Measurements from ENCODE around the gene GATD1. TPM values are rescaled to one million over a fixed set of nuclear protein-coding genes. Genes with fewer than 3 reads are reported as not detected.

The GATD1 gene
- total and polyA plus RNA-seq, 2 experiments from 2014 or later, result 39.3 to 51.0 TPM

DNA sequence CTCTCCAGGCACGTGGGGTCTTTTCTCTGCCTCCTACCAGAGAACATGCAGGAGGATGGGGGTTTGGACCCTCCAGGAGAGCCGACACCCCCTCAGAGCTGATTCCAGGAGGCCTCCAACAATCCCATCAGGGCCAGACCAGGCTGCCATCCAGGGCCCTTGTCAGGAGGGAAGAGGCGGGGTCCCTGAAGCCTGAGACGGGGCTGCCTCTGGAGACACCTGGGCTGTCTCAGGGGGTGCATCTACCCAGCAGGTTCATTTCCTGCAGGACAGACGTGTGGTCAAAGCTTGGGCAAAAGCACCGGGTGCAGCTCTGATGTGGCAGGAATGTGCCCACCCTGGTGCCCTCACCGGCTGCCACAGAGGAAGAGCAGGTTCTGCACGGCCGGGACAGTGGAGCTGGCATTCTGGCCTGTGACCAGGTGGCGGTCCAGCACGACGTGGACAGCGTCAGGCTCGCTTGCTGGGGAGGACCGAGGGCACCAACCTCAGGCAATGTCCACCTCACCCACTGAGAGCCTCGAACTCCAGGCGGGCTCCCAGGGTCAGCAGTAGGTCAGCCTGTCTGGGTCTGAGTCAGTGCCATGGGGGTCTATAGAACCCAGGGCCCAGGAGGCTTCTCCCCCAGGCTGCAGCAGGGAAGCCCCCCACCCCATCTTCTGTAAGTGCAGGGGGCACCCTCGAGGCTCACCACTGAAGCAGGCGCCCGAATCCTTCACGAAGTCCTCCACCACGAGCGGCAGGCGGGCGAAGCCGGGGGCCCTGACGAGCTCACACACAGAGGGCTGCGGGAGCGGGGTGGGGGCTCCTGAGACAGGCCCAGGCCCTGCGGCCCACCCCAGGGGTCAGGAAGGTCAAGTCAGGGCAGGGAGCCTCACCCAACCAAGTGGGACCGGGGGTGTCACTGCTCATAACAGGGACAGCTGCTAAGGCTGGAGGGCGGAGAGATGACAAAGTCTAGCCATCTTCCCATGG, 6.4 kb downstream of the GATD1 start:
- TF ChIP-seq CREB1 (CRISPR knock-in tag; IDR thresholded peaks at IDR 0.05; ENCODE audit: low read depth) (no peak), ZNF331 (CRISPR knock-in tag; IDR thresholded peaks at IDR 0.05; ENCODE audit: low read depth) (no peak), JUNB (IDR thresholded peaks at IDR 0.05; ENCODE audit: unreplicated experiment) (no peak), ZNF114 (CRISPR knock-in tag; IDR thresholded peaks at IDR 0.05) (no peak), NANOG (IDR thresholded peaks at IDR 0.05; ENCODE audit: borderline replicate concordance) (no peak), EZH2 (IDR thresholded peaks at IDR 0.05; ENCODE audit: low read depth, unreplicated experiment) (no peak), STAT1 (IDR thresholded peaks at IDR 0.05; ENCODE audit: unreplicated experiment) (no peak), POLR2AphosphoS5 (IDR thresholded peaks at IDR 0.05; ENCODE audit: low read depth) (no peak), EZH2phosphoT487 (IDR thresholded peaks at IDR 0.05; ENCODE audit: unreplicated experiment) (no peak)
- TF ChIP-seq, protein P1, sequence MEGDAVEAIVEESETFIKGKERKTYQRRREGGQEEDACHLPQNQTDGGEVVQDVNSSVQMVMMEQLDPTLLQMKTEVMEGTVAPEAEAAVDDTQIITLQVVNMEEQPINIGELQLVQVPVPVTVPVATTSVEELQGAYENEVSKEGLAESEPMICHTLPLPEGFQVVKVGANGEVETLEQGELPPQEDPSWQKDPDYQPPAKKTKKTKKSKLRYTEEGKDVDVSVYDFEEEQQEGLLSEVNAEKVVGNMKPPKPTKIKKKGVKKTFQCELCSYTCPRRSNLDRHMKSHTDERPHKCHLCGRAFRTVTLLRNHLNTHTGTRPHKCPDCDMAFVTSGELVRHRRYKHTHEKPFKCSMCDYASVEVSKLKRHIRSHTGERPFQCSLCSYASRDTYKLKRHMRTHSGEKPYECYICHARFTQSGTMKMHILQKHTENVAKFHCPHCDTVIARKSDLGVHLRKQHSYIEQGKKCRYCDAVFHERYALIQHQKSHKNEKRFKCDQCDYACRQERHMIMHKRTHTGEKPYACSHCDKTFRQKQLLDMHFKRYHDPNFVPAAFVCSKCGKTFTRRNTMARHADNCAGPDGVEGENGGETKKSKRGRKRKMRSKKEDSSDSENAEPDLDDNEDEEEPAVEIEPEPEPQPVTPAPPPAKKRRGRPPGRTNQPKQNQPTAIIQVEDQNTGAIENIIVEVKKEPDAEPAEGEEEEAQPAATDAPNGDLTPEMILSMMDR (conservative IDR thresholded peaks at IDR 0.05; ENCODE audit: low read depth in 2 of 2), result no peak
- TF ChIP-seq, protein P2, sequence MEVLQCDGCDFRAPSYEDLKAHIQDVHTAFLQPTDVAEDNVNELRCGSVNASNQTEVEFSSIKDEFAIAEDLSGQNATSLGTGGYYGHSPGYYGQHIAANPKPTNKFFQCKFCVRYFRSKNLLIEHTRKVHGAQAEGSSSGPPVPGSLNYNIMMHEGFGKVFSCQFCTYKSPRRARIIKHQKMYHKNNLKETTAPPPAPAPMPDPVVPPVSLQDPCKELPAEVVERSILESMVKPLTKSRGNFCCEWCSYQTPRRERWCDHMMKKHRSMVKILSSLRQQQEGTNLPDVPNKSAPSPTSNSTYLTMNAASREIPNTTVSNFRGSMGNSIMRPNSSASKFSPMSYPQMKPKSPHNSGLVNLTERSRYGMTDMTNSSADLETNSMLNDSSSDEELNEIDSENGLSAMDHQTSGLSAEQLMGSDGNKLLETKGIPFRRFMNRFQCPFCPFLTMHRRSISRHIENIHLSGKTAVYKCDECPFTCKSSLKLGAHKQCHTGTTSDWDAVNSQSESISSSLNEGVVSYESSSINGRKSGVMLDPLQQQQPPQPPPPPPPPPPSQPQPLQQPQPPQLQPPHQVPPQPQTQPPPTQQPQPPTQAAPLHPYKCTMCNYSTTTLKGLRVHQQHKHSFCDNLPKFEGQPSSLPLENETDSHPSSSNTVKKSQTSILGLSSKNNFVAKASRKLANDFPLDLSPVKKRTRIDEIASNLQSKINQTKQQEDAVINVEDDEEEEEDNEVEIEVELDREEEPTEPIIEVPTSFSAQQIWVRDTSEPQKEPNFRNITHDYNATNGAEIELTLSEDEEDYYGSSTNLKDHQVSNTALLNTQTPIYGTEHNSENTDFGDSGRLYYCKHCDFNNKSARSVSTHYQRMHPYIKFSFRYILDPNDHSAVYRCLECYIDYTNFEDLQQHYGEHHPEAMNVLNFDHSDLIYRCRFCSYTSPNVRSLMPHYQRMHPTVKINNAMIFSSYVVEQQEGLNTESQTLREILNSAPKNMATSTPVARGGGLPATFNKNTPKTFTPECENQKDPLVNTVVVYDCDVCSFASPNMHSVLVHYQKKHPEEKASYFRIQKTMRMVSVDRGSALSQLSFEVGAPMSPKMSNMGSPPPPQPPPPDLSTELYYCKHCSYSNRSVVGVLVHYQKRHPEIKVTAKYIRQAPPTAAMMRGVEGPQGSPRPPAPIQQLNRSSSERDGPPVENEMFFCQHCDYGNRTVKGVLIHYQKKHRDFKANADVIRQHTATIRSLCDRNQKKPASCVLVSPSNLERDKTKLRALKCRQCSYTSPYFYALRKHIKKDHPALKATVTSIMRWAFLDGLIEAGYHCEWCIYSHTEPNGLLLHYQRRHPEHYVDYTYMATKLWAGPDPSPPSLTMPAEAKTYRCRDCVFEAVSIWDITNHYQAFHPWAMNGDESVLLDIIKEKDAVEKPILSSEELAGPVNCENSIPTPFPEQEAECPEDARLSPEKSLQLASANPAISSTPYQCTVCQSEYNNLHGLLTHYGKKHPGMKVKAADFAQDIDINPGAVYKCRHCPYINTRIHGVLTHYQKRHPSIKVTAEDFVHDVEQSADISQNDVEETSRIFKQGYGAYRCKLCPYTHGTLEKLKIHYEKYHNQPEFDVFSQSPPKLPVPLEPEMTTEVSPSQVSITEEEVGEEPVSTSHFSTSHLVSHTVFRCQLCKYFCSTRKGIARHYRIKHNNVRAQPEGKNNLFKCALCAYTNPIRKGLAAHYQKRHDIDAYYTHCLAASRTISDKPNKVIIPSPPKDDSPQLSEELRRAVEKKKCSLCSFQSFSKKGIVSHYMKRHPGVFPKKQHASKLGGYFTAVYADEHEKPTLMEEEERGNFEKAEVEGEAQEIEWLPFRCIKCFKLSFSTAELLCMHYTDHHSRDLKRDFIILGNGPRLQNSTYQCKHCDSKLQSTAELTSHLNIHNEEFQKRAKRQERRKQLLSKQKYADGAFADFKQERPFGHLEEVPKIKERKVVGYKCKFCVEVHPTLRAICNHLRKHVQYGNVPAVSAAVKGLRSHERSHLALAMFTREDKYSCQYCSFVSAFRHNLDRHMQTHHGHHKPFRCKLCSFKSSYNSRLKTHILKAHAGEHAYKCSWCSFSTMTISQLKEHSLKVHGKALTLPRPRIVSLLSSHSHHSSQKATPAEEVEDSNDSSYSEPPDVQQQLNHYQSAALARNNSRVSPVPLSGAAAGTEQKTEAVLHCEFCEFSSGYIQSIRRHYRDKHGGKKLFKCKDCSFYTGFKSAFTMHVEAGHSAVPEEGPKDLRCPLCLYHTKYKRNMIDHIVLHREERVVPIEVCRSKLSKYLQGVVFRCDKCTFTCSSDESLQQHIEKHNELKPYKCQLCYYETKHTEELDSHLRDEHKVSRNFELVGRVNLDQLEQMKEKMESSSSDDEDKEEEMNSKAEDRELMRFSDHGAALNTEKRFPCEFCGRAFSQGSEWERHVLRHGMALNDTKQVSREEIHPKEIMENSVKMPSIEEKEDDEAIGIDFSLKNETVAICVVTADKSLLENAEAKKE (CRISPR knock-in tag; IDR thresholded peaks at IDR 0.05), result no peak
- TF ChIP-seq, protein P3, sequence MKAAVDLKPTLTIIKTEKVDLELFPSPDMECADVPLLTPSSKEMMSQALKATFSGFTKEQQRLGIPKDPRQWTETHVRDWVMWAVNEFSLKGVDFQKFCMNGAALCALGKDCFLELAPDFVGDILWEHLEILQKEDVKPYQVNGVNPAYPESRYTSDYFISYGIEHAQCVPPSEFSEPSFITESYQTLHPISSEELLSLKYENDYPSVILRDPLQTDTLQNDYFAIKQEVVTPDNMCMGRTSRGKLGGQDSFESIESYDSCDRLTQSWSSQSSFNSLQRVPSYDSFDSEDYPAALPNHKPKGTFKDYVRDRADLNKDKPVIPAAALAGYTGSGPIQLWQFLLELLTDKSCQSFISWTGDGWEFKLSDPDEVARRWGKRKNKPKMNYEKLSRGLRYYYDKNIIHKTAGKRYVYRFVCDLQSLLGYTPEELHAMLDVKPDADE (IDR thresholded peaks at IDR 0.05), result no peak
- TF ChIP-seq, protein P4, sequence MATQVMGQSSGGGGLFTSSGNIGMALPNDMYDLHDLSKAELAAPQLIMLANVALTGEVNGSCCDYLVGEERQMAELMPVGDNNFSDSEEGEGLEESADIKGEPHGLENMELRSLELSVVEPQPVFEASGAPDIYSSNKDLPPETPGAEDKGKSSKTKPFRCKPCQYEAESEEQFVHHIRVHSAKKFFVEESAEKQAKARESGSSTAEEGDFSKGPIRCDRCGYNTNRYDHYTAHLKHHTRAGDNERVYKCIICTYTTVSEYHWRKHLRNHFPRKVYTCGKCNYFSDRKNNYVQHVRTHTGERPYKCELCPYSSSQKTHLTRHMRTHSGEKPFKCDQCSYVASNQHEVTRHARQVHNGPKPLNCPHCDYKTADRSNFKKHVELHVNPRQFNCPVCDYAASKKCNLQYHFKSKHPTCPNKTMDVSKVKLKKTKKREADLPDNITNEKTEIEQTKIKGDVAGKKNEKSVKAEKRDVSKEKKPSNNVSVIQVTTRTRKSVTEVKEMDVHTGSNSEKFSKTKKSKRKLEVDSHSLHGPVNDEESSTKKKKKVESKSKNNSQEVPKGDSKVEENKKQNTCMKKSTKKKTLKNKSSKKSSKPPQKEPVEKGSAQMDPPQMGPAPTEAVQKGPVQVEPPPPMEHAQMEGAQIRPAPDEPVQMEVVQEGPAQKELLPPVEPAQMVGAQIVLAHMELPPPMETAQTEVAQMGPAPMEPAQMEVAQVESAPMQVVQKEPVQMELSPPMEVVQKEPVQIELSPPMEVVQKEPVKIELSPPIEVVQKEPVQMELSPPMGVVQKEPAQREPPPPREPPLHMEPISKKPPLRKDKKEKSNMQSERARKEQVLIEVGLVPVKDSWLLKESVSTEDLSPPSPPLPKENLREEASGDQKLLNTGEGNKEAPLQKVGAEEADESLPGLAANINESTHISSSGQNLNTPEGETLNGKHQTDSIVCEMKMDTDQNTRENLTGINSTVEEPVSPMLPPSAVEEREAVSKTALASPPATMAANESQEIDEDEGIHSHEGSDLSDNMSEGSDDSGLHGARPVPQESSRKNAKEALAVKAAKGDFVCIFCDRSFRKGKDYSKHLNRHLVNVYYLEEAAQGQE (IDR thresholded peaks at IDR 0.05; ENCODE audit: unreplicated experiment), result no peak
- no peak overlapping the region for H3K4me2 ChIP-seq
- H4K20me1 ChIP-seq (replicated peaks; ENCODE audit: insufficient read depth), result peaks cover 26% of the 10 kb centered on the region
- H3K36me3 ChIP-seq (ENCODE audit: insufficient read depth), result peaks cover 5% of the 10 kb centered on the region; the same call in 1 of the 2 replicates
- no peak overlapping the region for H2AFZ ChIP-seq
- peaks cover 5% of the 10 kb centered on the region for H3K4me1 Mint-ChIP-seq
- H3K4me1 ChIP-seq (ENCODE audit: insufficient read depth), result peaks cover 7% of the 10 kb centered on the region; the same call in 1 of the 2 replicates
- no peak overlapping the region for H3K4me3 ChIP-seq
- no peak overlapping the region for H3K27ac Mint-ChIP-seq
- peaks cover 27% of the 10 kb centered on the region for H3K79me2 ChIP-seq (replicated peaks; ENCODE audit: insufficient read depth)
- H3K4me3 Mint-ChIP-seq, result no peak overlapping the region
- no peak overlapping the region for H3K27ac ChIP-seq (ENCODE audit: low read depth)
- peaks cover 44% of the 10 kb centered on the region for H3K36me3 Mint-ChIP-seq (ENCODE audit: low read depth)
- peaks cover 16% of the 10 kb centered on the region for H3K27me3 Mint-ChIP-seq (ENCODE audit: insufficient read depth, low read depth, poor library complexity)
- DNase-seq (ENCODE audit: low spot score) (no peak), ATAC-seq (no peak)
- no peaks in the 10 kb centered on the region for H3K9me2 ChIP-seq (ENCODE audit: insufficient read depth)
- peaks cover 14% of the 10 kb centered on the region for H3F3A ChIP-seq (replicated peaks; ENCODE audit: low read depth)
- no peaks in the 10 kb centered on the region for H3K27me3 ChIP-seq (ENCODE audit: insufficient read depth)
- no peaks in the 10 kb centered on the region for H3K9me3 Mint-ChIP-seq

All from GM23338 (cell line).